ENCODE measurements around the gene SCNM1. TPM values are rescaled to one million over a fixed set of nuclear protein-coding genes. Genes with fewer than 3 reads are reported as not detected.

SCNM1 gene
- total and polyA plus RNA-seq, 9 of the 15 experiments (the other 6 are each of a cell fraction or from before 2014, with no cell fraction given): 17.2 to 204 (median 63.0) TPM

GRCh38 chr1:151144474-151145303 lies 21.3 kb upstream of the SCNM1 start (continued):
- TF ChIP-seq, protein P1, sequence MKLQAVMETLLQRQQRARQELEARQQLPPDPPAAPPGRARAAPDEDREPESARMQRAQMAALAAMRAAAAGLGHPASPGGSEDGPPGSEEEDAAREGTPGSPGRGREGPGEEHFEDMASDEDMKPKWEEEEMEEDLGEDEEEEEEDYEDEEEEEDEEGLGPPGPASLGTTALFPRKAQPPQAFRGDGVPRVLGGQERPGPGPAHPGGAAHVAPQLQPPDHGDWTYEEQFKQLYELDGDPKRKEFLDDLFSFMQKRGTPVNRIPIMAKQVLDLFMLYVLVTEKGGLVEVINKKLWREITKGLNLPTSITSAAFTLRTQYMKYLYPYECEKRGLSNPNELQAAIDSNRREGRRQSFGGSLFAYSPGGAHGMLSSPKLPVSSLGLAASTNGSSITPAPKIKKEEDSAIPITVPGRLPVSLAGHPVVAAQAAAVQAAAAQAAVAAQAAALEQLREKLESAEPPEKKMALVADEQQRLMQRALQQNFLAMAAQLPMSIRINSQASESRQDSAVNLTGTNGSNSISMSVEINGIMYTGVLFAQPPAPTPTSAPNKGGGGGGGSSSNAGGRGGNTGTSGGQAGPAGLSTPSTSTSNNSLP (IDR thresholded peaks at IDR 0.05; ENCODE audit: borderline replicate concordance, low read depth, low read length): no peak
- peak; percentile 75 for TF ChIP-seq EHMT2 (IDR thresholded peaks at IDR 0.05)
- TF ChIP-seq, protein P2, sequence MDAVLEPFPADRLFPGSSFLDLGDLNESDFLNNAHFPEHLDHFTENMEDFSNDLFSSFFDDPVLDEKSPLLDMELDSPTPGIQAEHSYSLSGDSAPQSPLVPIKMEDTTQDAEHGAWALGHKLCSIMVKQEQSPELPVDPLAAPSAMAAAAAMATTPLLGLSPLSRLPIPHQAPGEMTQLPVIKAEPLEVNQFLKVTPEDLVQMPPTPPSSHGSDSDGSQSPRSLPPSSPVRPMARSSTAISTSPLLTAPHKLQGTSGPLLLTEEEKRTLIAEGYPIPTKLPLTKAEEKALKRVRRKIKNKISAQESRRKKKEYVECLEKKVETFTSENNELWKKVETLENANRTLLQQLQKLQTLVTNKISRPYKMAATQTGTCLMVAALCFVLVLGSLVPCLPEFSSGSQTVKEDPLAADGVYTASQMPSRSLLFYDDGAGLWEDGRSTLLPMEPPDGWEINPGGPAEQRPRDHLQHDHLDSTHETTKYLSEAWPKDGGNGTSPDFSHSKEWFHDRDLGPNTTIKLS (IDR thresholded peaks at IDR 0.05; ENCODE audit: borderline replicate concordance, low read depth): no peak
- TF ChIP-seq, protein P3, sequence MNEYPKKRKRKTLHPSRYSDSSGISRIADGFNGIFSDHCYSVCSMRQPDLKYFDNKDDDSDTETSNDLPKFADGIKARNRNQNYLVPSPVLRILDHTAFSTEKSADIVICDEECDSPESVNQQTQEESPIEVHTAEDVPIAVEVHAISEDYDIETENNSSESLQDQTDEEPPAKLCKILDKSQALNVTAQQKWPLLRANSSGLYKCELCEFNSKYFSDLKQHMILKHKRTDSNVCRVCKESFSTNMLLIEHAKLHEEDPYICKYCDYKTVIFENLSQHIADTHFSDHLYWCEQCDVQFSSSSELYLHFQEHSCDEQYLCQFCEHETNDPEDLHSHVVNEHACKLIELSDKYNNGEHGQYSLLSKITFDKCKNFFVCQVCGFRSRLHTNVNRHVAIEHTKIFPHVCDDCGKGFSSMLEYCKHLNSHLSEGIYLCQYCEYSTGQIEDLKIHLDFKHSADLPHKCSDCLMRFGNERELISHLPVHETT (CRISPR knock-in tag; conservative IDR thresholded peaks at IDR 0.05 in 1 of 2, IDR thresholded peaks at IDR 0.05 in 1 of 2): no peak
